ENCODE measurements around the gene RBFOX2.

Gene RBFOX2

DNA sequence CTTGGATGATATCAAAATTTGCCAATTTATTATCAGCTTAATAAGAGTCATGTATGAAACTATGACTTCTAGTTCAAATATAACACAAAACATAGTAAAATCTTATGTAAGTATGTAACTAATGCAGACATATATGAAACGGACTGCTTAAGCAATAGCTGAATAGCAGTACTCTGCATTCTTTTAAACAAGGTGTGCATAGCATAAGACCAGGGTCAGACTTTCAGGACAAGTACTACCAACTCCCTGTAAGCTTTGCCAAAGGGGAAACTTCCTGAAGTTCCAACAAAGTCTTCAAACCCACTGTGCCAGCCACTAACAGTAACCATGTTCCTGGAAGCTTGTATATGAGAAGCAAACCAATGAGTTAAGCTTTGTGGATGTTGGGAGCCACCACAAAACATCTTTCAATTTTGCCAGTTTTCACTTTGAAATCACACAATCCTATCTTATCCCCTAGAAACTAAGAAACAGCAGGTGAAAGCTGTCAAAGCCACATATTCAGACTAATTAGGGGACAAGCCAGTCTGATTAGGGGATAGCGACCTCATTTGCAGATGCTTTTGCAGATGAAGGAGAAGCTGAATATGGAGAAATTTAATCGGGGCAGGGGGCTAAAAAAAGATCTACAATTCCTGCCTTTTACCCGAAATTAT is 13.3 kb downstream of the RBFOX2 start:
- Mint-ChIP-seq H3K27ac (no peak overlapping the region), H3K27me3 (ENCODE audit: low read depth, poor library complexity) (no peaks in the 10 kb centered on the region), H3K4me3 (no peak overlapping the region), H3K9me3 (peaks cover 10% of the 10 kb centered on the region), H3K4me1 (peaks cover 91% of the 10 kb centered on the region), H3K36me3 (ENCODE audit: low read depth) (peaks cover 18% of the 10 kb centered on the region)
- no peak for DNase-seq
- TF ChIP-seq, protein P1, sequence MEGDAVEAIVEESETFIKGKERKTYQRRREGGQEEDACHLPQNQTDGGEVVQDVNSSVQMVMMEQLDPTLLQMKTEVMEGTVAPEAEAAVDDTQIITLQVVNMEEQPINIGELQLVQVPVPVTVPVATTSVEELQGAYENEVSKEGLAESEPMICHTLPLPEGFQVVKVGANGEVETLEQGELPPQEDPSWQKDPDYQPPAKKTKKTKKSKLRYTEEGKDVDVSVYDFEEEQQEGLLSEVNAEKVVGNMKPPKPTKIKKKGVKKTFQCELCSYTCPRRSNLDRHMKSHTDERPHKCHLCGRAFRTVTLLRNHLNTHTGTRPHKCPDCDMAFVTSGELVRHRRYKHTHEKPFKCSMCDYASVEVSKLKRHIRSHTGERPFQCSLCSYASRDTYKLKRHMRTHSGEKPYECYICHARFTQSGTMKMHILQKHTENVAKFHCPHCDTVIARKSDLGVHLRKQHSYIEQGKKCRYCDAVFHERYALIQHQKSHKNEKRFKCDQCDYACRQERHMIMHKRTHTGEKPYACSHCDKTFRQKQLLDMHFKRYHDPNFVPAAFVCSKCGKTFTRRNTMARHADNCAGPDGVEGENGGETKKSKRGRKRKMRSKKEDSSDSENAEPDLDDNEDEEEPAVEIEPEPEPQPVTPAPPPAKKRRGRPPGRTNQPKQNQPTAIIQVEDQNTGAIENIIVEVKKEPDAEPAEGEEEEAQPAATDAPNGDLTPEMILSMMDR (IDR thresholded peaks at IDR 0.05), result no peak

GRCh38 chr22:36014546-36015074 is 14.0 kb downstream of the RBFOX2 start:
- TF ChIP-seq, protein P1 (IDR thresholded peaks at IDR 0.05), result no peak
- Mint-ChIP-seq H3K27ac (no peak overlapping the region), H3K4me3 (no peak overlapping the region), H3K9me3 (peaks cover 5% of the 10 kb centered on the region), H3K36me3 (ENCODE audit: low read depth) (peaks cover 13% of the 10 kb centered on the region), H3K4me1 (peaks cover 94% of the 10 kb centered on the region), H3K27me3 (ENCODE audit: low read depth, poor library complexity) (no peaks in the 10 kb centered on the region)
- no peak for DNase-seq

DNA sequence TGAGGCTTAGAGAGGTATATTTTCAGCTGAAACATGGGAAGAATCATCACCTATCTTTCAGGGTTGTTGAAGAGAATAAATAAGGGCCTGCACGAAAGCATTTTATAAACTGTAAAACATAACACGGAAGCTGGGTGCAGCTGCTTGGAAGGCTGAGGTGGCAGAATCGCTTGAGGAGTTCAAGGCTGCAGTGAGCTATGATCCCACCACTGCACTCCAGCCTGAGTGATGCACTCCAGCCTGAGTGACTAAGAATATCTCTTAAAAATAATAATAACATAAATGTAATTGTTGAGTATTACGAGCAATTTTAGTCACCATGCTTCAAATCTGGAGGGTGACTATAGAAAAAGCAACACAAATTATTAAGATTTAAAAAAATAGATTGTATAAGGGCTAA is 16.3 kb downstream of the RBFOX2 start:
- peaks cover 88% of the 10 kb centered on the region for H3K4me1 Mint-ChIP-seq

GRCh38 chr22:36010882-36011281 is 17.7 kb downstream of the RBFOX2 start:
- Mint-ChIP-seq H3K36me3 (ENCODE audit: low read depth) (no peaks in the 10 kb centered on the region), H3K9me3 (no peaks in the 10 kb centered on the region), H3K4me1 (peaks cover 80% of the 10 kb centered on the region), H3K27me3 (ENCODE audit: low read depth, poor library complexity) (no peaks in the 10 kb centered on the region), H3K4me3 (peak overlapping the region; percentile 61), H3K27ac (peak overlapping the region; percentile 47)
- DNase-seq, result no peak
- TF ChIP-seq, protein P1 (IDR thresholded peaks at IDR 0.05), result no peak

More for the DNA sequence above, 16.3 kb downstream of the RBFOX2 start:
- TF ChIP-seq, protein P1 (IDR thresholded peaks at IDR 0.05), result no peak
- no peaks in the 10 kb centered on the region for H3K36me3 Mint-ChIP-seq (ENCODE audit: low read depth)
- H3K27ac Mint-ChIP-seq, result peak overlapping the region; percentile 73
- no peaks in the 10 kb centered on the region for H3K27me3 Mint-ChIP-seq (ENCODE audit: low read depth, poor library complexity)
- no peaks in the 10 kb centered on the region for H3K9me3 Mint-ChIP-seq
- no peak for DNase-seq
- H3K4me3 Mint-ChIP-seq, result no peak overlapping the region

DNA sequence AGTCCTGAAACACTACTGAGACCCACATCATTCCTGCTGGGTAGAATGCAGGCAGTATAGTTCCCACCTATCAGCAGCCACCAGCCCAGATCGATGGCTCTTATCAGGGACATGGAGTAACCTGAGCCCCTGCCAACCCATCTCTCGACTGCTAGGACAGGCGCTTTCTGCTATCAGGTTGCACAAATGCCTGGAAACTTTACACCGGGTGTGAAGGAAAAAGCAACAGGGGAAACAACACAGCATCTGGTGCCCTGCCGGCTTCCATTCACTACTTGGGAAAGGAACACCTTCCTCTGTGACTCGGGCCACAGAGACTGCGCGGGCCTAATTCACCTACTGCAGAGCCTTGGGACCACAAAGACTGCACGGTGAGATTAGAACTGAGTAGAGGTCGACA is 18.5 kb downstream of the RBFOX2 start:
- Mint-ChIP-seq H3K27ac (peak overlapping the region; percentile 8), H3K4me3 (peak overlapping the region; percentile 42), H3K9me3 (no peaks in the 10 kb centered on the region), H3K27me3 (ENCODE audit: low read depth, poor library complexity) (no peaks in the 10 kb centered on the region), H3K36me3 (ENCODE audit: low read depth) (peaks cover 1% of the 10 kb centered on the region), H3K4me1 (peaks cover 73% of the 10 kb centered on the region)
- DNase-seq, result peak; percentile 31
- TF ChIP-seq, protein P1 (IDR thresholded peaks at IDR 0.05), result no peak

DNA sequence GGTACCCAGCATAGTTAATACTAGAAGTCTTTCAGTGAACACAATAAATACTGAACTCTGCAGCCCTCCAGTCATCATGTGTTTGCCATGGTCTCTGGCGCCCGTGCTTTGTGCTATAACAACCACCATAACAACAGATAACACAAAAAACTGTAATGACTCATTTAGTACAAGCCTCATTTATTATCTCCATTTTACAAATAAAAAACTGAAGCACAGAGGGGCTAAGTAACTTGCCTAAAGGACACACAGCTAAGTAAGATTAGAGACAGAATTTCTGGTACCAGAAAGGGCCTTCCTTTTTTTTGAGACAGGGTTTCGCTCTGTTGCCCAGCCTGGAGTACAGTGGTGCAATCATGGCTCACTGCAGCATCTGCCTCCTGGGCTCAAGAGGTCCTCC is 19.5 kb downstream of the RBFOX2 start:
- Mint-ChIP-seq H3K27ac (no peak overlapping the region), H3K4me1 (peaks cover 64% of the 10 kb centered on the region)

More for the DNA sequence above, 19.5 kb downstream of the RBFOX2 start:
- Mint-ChIP-seq H3K9me3 (peaks cover 3% of the 10 kb centered on the region), H3K36me3 (ENCODE audit: low read depth) (peaks cover 10% of the 10 kb centered on the region), H3K4me3 (no peak overlapping the region), H3K27me3 (ENCODE audit: low read depth, poor library complexity) (no peaks in the 10 kb centered on the region)
- TF ChIP-seq, protein P1 (IDR thresholded peaks at IDR 0.05), result no peak
- DNase-seq, result no peak

Data from nephron progenitor cell (in vitro differentiated cells).